GM21619 (cell line): ENCODE data around the gene RNU7-1.

Source experiments
- ATAC-seq: cut with Tn5 transposase; IDR thresholded peaks from one replicate; pipeline ENCODE4 v1.9.1; 2021; ENCODE audit not compliant: unreplicated experiment

Gene RNU7-1

GRCh38 chr12:6952121-6952862, 8.7 kb downstream of the RNU7-1 start:
- no peak for ATAC-seq

DNA sequence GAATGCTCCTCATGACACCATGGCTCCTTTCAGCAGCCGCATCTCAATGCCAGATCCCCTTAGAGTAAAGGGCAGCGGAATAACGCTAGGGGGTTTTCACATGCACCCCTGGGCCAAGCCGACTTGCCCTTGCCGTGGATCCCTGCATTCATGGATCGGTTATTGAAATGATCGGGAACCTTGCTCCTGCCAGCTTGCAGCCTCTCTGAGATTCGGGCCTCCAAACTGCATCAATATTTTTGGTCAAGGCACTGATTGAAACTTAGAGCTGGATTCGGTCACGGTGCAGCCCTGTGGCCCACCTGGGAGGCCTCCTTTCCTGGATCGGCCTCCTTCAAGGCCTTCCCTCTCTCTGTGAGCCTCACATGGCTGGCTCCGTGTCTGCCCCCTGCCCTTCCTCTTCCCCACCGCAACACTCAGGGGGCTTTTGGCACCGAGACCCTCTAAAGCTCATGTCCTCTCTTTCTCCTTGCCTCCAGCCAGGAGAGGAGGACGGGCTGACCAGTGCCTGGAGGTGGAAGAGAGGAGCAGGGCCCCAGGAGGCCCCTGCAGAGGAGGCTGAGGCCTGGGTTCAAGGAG, 9.3 kb downstream of the RNU7-1 start:
- no peak for ATAC-seq

- peak; percentile 37 for ATAC-seq
Measured at GRCh38 chr12:6953442-6954315, 10.1 kb downstream of the RNU7-1 start.

DNA sequence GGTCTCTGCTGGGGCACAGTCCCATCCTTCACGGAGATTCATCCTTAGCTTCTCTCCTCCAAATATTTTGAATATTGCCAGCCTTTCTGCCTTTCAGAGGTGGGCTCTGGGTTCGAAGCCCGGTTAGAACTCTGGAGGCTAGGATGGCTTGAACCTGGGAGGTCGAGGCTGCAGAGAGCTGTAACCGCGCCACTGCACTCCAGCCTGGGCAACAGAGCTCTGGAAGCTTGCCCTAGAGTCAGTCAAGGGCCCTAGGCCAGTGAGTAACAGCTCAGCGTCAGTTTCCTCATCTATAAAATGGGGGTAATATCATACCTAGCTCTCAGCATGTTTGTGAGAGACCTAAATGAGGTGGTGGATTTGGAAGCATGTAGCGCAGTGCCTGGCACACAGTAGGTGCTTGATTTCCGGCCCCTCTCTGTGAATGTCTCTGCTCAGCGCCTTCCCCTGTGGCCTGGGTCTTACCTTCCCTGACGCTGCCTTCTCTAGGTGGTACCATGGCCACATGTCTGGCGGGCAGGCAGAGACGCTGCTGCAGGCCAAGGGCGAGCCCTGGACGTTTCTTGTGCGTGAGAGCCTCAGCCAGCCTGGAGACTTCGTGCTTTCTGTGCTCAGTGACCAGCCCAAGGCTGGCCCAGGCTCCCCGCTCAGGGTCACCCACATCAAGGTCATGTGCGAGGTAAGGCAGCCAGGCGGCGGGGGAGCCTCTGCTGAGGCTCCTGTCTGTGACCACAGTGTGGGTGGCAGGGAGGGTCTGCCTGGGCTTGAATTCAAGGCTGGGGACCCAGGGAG, 10.9 kb downstream of the RNU7-1 start:
- no peak for ATAC-seq

DNA sequence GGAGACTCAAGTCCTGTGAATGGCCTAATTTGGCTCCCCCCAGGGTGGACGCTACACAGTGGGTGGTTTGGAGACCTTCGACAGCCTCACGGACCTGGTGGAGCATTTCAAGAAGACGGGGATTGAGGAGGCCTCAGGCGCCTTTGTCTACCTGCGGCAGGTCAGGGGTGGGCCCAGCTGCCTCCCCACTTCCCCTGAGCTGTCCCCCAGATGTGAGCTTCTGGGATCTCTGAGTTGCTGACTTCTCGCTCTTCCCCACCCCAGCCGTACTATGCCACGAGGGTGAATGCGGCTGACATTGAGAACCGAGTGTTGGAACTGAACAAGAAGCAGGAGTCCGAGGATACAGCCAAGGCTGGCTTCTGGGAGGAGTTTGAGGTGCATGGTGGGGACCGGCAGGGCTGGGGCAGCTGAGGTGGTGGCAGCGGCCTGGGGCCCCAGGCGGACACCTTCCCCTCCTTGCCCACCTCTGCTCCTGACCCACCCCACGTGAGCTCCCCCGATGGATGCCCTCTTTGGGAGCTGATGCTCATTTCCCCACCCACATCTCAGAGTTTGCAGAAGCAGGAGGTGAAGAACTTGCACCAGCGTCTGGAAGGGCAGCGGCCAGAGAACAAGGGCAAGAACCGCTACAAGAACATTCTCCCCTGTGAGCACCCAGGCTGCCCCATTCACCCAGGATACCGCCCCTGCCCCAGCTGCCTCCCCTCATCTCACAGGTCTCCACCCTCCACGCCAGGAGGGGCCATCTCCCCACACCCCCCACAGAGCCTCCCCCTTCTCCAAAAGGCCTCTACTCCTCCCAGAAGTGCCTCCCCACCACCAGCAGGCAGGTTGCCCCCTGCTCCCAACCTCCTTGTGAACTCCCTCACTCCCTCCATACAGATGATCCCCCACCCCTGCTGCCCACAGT, 11.7 kb downstream of the RNU7-1 start:
- no peak for ATAC-seq

- no peak for ATAC-seq
Measured at GRCh38 chr12:6956021-6956727, 12.6 kb downstream of the RNU7-1 start.

DNA sequence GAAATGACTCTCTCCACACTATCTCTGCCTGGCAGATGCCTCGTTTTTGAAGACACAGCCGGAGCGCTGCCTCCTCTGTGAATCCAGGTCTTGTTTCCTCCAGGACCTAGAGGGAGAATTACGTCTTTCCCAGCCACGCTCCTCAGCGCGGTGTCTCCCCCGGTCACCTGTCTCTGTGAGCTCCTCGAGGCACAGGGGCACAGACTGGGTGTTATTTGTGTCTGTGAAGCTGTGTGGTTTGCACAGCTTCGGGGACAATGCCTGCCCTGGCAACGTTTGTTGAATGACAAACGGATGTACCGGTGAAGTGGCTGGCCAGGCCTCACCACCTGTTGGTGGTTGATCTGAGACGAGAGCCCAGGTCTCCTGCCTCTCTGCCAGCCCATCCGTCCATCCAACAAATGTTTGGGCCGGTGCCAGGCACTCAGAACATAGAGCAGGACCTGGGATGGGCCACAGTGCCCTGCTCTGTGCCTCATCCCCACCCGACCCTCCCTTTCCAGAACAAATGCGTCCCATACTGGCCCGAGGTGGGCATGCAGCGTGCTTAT, 13.6 kb downstream of the RNU7-1 start:
- ATAC-seq: no peak

- no peak for ATAC-seq
Measured at GRCh38 chr12:6957741-6958608, 14.4 kb downstream of the RNU7-1 start.

DNA sequence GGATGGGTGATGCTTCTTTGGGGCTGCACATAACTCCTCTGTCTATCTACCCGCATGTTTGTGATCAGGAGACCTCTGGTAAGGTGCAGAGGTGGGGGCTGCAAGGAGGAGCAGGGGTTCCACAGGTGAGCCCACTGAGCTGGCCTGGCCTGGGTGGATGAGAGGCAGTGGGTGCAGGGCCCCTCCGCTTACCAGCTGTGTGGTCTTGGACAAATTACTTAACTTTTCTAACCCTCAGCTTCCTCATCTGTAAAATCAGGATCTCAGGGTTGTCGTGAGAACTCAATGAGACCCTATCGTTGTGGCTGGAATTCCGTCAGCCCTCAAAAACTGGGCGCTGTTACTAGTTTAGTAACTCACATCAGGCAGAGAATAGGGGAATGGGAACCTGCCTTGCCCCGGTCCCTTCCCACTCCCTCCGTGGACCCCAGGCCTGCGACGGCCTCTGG, 15.0 kb downstream of the RNU7-1 start:
- no peak for ATAC-seq

- peak; percentile 50 for ATAC-seq
Measured at GRCh38 chr12:6959058-6959804, 15.6 kb downstream of the RNU7-1 start.

- no peak for ATAC-seq
Measured at GRCh38 chr12:6959805-6960592, 16.4 kb downstream of the RNU7-1 start.

DNA sequence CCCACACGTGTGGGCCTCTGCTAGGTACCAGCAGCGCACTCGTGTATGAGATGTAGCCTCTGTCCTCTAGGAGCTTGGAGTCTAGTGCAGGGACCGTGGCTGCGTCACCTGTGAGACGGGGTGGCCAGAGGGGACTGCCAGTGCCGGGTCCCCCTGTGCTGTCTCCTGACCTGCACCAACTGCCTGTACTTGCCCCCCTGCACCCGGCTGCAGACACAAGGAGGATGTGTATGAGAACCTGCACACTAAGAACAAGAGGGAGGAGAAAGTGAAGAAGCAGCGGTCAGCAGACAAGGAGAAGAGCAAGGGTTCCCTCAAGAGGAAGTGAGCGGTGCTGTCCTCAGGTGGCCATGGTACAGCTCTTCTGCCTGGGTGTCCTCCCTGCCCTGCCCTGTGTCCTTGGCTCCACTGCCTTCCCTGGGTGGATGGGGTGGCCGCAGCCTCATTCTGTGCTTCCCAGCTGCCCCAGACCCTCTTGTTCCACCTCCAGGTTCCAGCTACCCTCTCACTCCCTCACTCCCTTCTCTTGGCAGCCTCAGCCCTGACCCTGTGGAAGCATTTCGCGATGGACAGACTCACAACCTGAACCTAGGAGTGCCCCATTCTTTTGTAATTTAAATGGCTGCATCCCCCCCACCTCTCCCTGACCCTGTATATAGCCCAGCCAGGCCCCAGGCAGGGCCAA, 17.1 kb downstream of the RNU7-1 start:
- no peak for ATAC-seq

DNA sequence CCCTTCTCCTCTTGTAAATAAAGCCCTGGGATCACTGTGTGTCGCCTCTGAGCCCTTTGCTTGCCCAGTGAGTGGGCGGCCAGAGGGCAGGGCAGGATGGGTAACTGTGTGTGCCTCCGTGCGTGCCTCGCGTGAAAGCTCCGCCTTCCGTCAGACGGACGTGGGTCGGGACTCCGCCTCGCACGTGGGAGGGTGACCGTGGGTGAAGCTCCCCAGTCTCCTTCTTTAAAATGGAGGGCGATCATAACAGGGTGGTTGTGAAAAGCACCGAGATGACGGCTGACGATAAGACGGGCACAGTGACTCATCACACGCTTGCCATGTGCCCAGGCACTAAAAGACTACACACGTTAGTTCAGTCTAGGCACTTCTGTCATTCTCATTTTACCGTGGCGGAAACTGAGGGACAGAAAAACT, 17.7 kb downstream of the RNU7-1 start:
- no peak for ATAC-seq

GRCh38 chr12:6961695-6962284, 18.2 kb downstream of the RNU7-1 start:
- no peak for ATAC-seq

- no peak for ATAC-seq
Measured at GRCh38 chr12:6962285-6963015, 18.8 kb downstream of the RNU7-1 start.
